ENCODE results near the gene GABRG3.

Gene GABRG3

DNA sequence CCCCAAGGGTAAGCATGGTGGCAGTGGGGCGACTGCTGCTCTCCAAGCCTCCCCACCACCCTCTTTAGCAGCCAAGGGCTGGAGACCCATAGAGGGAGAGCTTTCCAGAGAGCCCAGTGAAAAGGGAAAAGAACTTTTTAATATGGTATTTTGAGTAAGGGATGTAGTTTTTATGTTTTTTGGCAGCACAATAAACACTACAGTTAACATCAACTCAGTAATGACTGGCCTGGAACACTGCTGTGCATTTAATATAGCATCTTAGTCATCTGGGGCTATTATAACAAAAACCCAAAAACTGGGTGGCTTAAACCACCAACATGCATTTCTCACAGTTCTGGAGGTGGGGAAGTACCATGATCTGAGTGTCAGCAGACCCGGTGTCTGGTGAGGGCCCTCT, 495.8 kb downstream of the GABRG3 start:
- no peak for DNase-seq (ENCODE audit: low read depth)

DNA sequence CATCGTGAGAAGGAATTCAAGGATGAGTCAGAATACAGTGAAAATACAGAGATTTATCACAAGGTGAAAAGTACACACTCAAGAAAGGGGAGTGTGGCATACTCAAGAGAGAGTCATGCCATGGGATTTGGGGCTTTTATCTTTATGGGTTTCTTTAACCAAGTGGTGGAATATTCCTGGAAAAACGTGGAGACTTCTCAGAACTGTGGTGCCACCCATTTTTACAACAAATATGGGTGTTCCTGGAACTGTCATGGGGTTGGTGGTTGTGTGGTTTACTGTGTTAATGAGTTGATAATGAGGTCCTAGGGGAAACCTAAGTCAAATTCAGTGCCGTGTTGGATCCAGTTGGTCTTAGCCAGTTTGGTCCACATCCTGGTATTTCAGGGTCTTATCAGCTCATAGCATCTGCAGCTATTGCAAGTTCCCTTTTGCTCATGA, 497.2 kb downstream of the GABRG3 start:
- no peak for DNase-seq (ENCODE audit: low read depth)

GRCh38 chr15:27473845-27474244, 502.9 kb downstream of the GABRG3 start:
- DNase-seq (ENCODE audit: low read depth) = no peak

DNA sequence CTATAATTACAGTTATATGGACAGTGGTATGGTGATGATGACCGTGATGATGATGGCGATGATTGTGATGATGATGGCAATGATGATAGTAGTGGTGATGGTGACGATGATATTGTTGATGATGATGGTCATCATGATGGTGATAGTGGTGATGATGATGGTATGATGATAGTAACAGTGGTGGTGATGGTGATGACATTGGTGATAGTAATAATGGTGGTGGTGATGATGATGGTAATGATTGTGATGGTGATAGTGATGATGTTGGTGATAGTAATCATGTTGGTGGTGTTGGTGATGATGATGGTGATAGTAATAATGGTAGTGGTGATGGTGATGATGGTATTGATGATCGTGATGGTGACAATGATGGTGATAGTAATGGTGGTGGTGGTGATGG, 504.4 kb downstream of the GABRG3 start:
- no peak for DNase-seq (ENCODE audit: low read depth)

DNA sequence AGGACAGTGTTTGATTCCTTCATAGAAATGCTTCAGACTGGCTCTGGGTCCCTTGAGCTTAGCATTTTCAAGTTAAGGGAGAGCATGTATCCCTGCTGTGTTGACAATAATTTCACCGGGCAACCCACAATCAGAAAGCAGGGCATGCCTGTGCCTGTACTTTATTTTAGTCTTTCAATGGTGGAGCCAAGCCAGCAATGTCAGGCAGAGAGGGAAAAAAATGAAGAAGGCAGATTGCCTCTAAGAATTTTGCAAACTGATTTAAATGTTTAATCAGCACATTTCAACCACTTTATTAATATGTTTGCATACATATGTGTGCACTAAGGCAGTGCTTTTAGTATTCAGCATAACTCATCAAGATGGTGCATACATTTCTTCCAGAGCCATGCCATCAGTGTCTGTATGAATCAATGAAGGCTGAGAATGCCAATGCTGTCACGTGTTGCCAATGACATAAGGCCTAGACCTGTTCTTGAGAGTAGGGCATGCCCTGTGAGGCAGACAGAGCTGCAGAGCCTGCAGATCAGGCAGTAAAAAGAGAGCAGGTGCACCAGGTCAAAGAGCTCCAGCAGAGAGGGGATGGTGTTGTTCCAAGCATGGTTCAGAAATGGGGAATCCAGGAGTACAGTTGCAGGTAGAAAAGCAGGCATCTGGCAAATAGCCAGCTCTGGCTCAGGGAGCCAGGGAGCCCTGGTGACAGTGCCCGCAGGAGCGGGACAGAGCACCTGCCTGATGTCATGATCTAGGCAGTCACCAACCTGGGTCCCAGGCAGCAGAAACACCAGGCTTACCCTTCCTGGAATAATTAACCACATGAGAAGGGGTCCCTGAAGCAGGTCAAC, 508.5 kb downstream of the GABRG3 start:
- DNase-seq (ENCODE audit: low read depth) = no peak

- no peak for DNase-seq (ENCODE audit: low read depth)
These were observed 509.2 kb downstream of the GABRG3 start for GRCh38 chr15:27480141-27480530.

- no peak for DNase-seq (ENCODE audit: low read depth)
These were observed 509.7 kb downstream of the GABRG3 start for GRCh38 chr15:27480642-27481041.

- DNase-seq (ENCODE audit: low read depth) = no peak
These were observed 510.8 kb downstream of the GABRG3 start for GRCh38 chr15:27481768-27482167.

- DNase-seq (ENCODE audit: low read depth) = no peak
These were observed 511.3 kb downstream of the GABRG3 start for GRCh38 chr15:27482287-27482686.

- no peak for DNase-seq (ENCODE audit: low read depth)
These were observed 512.1 kb downstream of the GABRG3 start for GRCh38 chr15:27483124-27483523.

- no peak for DNase-seq (ENCODE audit: low read depth)
These were observed 514.3 kb downstream of the GABRG3 start for GRCh38 chr15:27485265-27485664.

- no peak for DNase-seq (ENCODE audit: low read depth)
These were observed 515.1 kb downstream of the GABRG3 start for GRCh38 chr15:27486051-27486450.

DNA sequence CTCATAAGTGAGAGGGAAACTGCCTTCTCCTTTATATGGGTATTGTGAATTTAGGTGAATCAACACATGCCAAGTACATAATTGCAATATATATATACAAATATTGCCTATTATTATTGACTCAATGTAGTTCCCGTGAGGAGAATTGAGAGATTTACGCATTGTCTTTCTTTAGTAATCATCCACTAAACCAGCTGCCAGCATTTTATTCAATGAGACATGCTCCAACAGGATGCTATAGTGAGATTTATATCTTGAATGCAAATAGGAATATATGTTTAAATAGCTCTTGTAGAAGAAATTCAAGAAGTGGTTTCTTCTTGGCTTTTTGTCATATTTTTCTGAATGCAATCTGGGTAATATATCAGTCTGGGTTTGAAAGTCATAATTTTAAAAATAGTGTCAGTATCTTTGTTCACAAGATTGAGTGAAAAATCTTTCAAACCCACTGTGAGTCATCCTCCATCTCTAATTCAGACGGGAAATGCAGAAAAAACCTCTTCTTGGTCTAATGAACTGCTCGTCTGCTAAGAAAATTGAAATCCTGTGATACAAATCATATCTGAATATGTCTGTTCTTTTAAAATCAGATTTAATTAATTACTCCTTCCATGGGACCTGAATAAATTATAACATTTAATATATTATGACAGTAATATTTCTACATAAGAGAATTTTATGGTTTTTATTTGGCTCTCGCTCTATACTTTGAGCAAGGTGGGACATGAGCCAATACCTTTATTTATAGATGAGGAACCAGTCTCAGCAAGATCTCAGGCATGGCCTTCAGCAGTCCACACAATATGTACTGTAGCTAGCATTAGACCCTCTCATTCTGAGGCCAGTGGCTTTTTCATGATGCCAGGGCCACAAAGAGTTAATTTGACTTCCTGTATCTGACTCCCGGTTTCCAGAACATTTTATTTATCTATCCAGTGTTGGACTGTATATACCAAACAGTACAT, 516.0 kb downstream of the GABRG3 start:
- no peak for DNase-seq (ENCODE audit: low read depth)

- no peak for DNase-seq (ENCODE audit: low read depth)
These were observed 516.9 kb downstream of the GABRG3 start for GRCh38 chr15:27487846-27488245.

- DNase-seq (ENCODE audit: low read depth) = no peak
These were observed 520.0 kb downstream of the GABRG3 start for GRCh38 chr15:27490867-27491595.

DNA sequence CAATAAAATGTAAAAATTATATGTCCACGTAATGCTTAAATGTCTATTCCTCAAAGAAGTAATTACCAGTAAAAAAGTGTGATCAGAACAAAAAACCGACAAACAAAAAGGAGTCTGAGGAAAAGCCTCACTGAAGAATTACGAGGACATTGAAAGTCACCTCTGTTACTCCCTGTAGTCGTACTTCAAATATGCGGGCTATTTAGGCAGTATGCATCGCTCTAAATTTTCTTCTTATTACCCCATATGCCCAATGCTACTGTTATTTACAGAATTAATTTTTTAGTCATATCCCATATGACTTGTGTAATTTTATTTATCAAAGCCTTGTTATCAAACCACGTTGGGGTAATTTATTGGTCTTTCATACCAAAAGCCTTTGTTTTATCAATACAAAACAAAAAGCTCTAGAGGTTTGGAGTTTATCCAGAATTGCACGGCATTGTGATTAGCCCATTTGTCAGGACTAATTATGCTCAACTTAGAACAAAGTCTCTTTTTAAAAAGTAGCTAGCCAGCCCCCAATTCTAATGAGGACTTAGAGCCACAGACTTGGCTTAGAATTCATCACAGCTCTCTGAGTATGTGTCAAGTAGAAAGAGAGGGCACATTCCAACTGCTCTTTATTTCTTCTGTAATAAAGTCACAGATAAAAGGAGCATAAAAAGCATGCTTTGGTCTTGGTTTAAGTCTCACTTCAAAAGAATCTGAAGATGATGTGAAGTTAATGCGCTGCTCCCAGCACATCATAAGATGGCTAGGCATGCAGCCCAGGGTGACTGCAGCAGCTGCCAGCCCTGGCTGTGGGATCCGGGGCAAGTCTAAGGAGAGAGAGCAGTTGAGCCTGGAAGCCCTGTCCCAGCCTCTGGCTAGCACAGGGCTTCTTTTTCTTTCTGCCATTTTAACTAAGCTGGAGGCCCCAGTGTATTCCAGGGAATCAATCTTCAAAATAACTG, 521.0 kb downstream of the GABRG3 start:
- no peak for DNase-seq (ENCODE audit: low read depth)

DNA sequence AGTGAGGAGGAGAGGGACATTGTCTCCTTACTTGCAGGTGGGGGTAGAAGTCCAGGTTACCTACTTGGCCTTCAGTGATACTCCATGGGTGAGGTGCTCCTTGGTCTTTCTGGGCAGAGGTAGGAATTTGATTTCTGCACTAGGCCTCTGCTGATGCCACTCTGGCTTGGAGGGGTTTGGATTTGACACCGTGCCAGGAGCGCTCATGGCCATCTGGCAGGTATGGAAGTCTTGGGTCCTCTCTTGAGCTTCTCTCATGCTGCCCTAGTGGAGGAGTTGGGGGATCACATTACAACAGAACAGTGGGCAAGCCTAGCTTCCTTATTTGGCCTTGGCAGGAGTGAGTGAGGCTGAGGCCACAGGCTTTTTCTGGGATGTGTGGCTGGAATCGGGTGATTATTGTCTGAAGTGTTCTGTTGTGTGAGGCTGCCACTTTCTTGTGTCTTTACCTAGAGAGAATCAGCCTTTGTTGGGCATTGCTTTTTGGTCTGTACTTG, 525.0 kb downstream of the GABRG3 start:
- DNase-seq (ENCODE audit: low read depth) = no peak

- DNase-seq (ENCODE audit: low read depth) = no peak
These were observed 527.7 kb downstream of the GABRG3 start for GRCh38 chr15:27498700-27499099.

GRCh38 chr15:27499191-27499590, 528.2 kb downstream of the GABRG3 start:
- no peak for DNase-seq (ENCODE audit: low read depth)

- no peak for DNase-seq (ENCODE audit: low read depth)
These were observed 528.7 kb downstream of the GABRG3 start for GRCh38 chr15:27499719-27500118.

DNA sequence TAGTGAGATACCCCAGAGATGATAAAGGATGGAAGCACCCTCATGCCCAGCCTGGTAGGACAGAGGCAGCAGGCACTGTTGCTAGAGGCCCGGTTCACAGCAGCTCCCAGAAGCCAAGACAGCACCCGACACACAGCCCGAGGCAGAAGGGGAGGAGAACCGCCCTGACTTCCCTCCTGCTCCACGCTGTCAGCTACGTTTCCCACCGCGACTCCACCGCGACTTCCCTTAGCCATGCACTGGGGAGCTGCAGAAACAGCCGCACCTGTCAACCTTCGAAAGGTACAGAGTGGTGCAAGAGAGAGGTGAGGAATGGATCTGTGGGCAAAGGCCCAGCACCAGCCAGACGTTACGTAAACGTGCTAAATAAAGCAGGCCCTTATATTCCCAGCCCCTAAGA, 529.2 kb downstream of the GABRG3 start:
- no peak for DNase-seq (ENCODE audit: low read depth)
